IPS-18c (cell line): ENCODE results near the gene EGR2.
"Not testable (repeated sequence)": the region's sequence is repeated elsewhere in the genome, so short reads cannot be mapped to it uniquely, and the experiment has no call there.

Experiments
- H3K4me3 ChIP-seq: 2 replicates; pipeline ENCODE4 v1.7.0; 2013; ENCODE audit warnings: low read depth, mild to moderate bottlenecking, low read length, moderate library complexity; ENCODE audit not compliant: insufficient read depth
- H3K9me3 ChIP-seq: one replicate; pipeline ENCODE4 v1.6.1; 2013; ENCODE audit warnings: mild to moderate bottlenecking, low read length, moderate library complexity; ENCODE audit not compliant: control insufficient read depth, insufficient read depth

EGR2 gene

GRCh38 chr10:62805231-62806099 lies 10.7 kb downstream of the EGR2 start:
- H3K9me3 ChIP-seq, result no peaks in the 10 kb centered on the region

GRCh38 chr10:62804356-62805230 lies 11.6 kb downstream of the EGR2 start, which contains the start of gene ADO:
Gene ADO, plus strand, starts transcription at chr10:62804720. Its CDS starts 340 bp downstream, at chr10:62805060.
- Histone ChIP-seq H3K9me3 (no peaks in the 10 kb centered on the region), H3K4me3 (peak within 1 kb of the TSS; percentile 89)

More at GRCh38 chr10:62805231-62806099, 10.7 kb downstream of the EGR2 start:
- peak overlapping the region; percentile 89 for H3K4me3 ChIP-seq

GRCh38 chr10:62803724-62804355 lies 12.3 kb downstream of the EGR2 start:
- Histone ChIP-seq H3K9me3 (no peaks in the 10 kb centered on the region), H3K4me3 (peak overlapping the region; percentile 89)

GRCh38 chr10:62801871-62802270 lies 14.3 kb downstream of the EGR2 start:
- H3K4me3 ChIP-seq, result no peak overlapping the region

GRCh38 chr10:62796896-62797295 lies 19.3 kb downstream of the EGR2 start:
- Histone ChIP-seq H3K9me3 (no peaks in the 10 kb centered on the region), H3K4me3 (no peak overlapping the region)

More at GRCh38 chr10:62801871-62802270, 14.3 kb downstream of the EGR2 start:
- H3K9me3 ChIP-seq, result no peaks in the 10 kb centered on the region

GRCh38 chr10:62795762-62796161 lies 20.4 kb downstream of the EGR2 start:
- H3K4me3 ChIP-seq, result no peak overlapping the region
- no peaks in the 10 kb centered on the region for H3K9me3 ChIP-seq

GRCh38 chr10:62795100-62795499 lies 21.1 kb downstream of the EGR2 start:
- Histone ChIP-seq H3K9me3 (no peaks in the 10 kb centered on the region), H3K4me3 (no peak overlapping the region)

- H3K4me3 ChIP-seq, result no peak overlapping the region
- no peaks in the 10 kb centered on the region for H3K9me3 ChIP-seq
Observed at GRCh38 chr10:62794306-62794705, 21.9 kb downstream of the EGR2 start.

GRCh38 chr10:62792261-62792660 lies 23.9 kb downstream of the EGR2 start:
- Histone ChIP-seq H3K4me3 (no peak overlapping the region), H3K9me3 (no peaks in the 10 kb centered on the region)

GRCh38 chr10:62790571-62790970 lies 25.6 kb downstream of the EGR2 start:
- Histone ChIP-seq H3K4me3 (no peak overlapping the region), H3K9me3 (no peaks in the 10 kb centered on the region)

GRCh38 chr10:62790019-62790555 lies 26.1 kb downstream of the EGR2 start:
- Histone ChIP-seq H3K9me3 (no peaks in the 10 kb centered on the region), H3K4me3 (no peak overlapping the region)

GRCh38 chr10:62788861-62789467 lies 27.2 kb downstream of the EGR2 start:
- Histone ChIP-seq H3K9me3 (no peaks in the 10 kb centered on the region), H3K4me3 (no peak overlapping the region)

GRCh38 chr10:62788285-62788684 lies 27.9 kb downstream of the EGR2 start:
- not testable (repeated sequence) for H3K4me3 ChIP-seq, H3K9me3 ChIP-seq

- not testable (repeated sequence) for H3K9me3 ChIP-seq, H3K4me3 ChIP-seq
Observed at GRCh38 chr10:62784537-62784936, 31.6 kb downstream of the EGR2 start.

- no peaks in the 10 kb centered on the region for H3K9me3 ChIP-seq
- H3K4me3 ChIP-seq, result no peak overlapping the region
Observed at GRCh38 chr10:62779487-62780248, 36.5 kb downstream of the EGR2 start.

- no peaks in the 10 kb centered on the region for H3K9me3 ChIP-seq
- H3K4me3 ChIP-seq, result no peak overlapping the region
Observed at GRCh38 chr10:62778125-62778524, 38.0 kb downstream of the EGR2 start.
